Fibroblast of peridontal ligament (primary cell): ENCODE data around the gene C1orf21.

Source experiments
- DNase-seq: peaks from one replicate; pipeline ENCODE4 v3.0.0-alpha.2; 2010; ENCODE audit errors: extremely low read depth

Gene C1orf21

GRCh38 chr1:184650177-184650866, 263.5 kb downstream of the C1orf21 start:
- DNase-seq: no peak

- DNase-seq: no peak
Observed at GRCh38 chr1:184655185-184655584, 268.4 kb downstream of the C1orf21 start.

- peak; percentile 27 for DNase-seq
Observed at GRCh38 chr1:184656221-184656620, 269.4 kb downstream of the C1orf21 start.

GRCh38 chr1:184658055-184658454, 271.2 kb downstream of the C1orf21 start:
- no peak for DNase-seq

GRCh38 chr1:184660462-184661191, 273.8 kb downstream of the C1orf21 start:
- DNase-seq: no peak

GRCh38 chr1:184661801-184662200, 275.0 kb downstream of the C1orf21 start:
- no peak for DNase-seq

- peak; percentile 70 for DNase-seq
Observed at GRCh38 chr1:184664042-184664660, 277.3 kb downstream of the C1orf21 start.

- no peak for DNase-seq
Observed at GRCh38 chr1:184664661-184665060, 277.8 kb downstream of the C1orf21 start.

GRCh38 chr1:184665360-184665759, 278.5 kb downstream of the C1orf21 start:
- DNase-seq: no peak

GRCh38 chr1:184669391-184669790, 282.6 kb downstream of the C1orf21 start:
- no peak for DNase-seq

GRCh38 chr1:184672013-184672726, 285.3 kb downstream of the C1orf21 start:
- DNase-seq: no peak

GRCh38 chr1:184673305-184673704, 286.5 kb downstream of the C1orf21 start:
- no peak for DNase-seq

- DNase-seq: no peak
Observed at GRCh38 chr1:184677344-184677743, 290.5 kb downstream of the C1orf21 start.
